Left lung (tissue), 10 donors: ENCODE data around the gene DNAAF5. TPM values are rescaled to one million over a fixed set of nuclear protein-coding genes. Genes with fewer than 3 reads are reported as not detected.
"Not testable (repeated sequence)": the region's sequence is repeated elsewhere in the genome, so short reads cannot be mapped to it uniquely, and the experiment has no call there.

Experiments
- ATAC-seq: fragments of 200-7000 bp; cut with Tn5 transposase; one replicate; pipeline ENCODE4 v1.9.1; 2020; ENCODE audit warnings: moderate library complexity
- DNase-seq, 4 donors: peaks; one replicate each; pipeline ENCODE4 v3.0.0-alpha.2; 2013 to 2020
- H3K27ac ChIP-seq, 2 donors: fragments of 200-600 bp; sonication (generic) in 1 of 2; one replicate each; pipeline versions ENCODE4 v1.5.0 to v1.8.0; 2020 to 2021
- H3K27me3 ChIP-seq, 2 donors: fragments of 200-600 bp; sonication (generic) in 1 of 2; one replicate each; pipeline versions ENCODE4 v1.5.0 to v1.8.0; 2020 to 2021
- H3K36me3 ChIP-seq, 2 donors: fragments of 200-600 bp; sonication (generic) in 1 of 2; one replicate each; pipeline versions ENCODE4 v1.5.0 to v1.8.0; 2020 to 2021
- H3K4me1 ChIP-seq, 2 donors: fragments of 200-600 bp; one replicate each; pipeline ENCODE4 v1.8.0; 2021
- H3K4me3 ChIP-seq, 2 donors: fragments of 200-600 bp; sonication (generic) in 1 of 2; one replicate each; pipeline versions ENCODE4 v1.5.0 to v1.8.0; 2020 to 2021; ENCODE audit warnings: mild to moderate bottlenecking in 1 of 2
- H3K9me3 ChIP-seq, 2 donors: fragments of 200-600 bp; sonication (generic) in 1 of 2; one replicate each; pipeline versions ENCODE4 v1.5.0 to v1.8.0; 2020 to 2021
- intact Hi-C, 2 donors: fragments of 100-400 bp; cut with DNase I; formaldehyde crosslinking; loops; one replicate each; pipeline versions ENCODE4 v1.11.2 to v1.14.2; 2022
- polyA plus RNA-seq, 6 donors: library from polyadenylated mRNA; unstranded; fragments of 120-200 nt; gene quantifications; one replicate each; pipeline ENCODE4 v1.2.1, GENCODE V29; 2013; ENCODE audit not compliant: insufficient read length in 6 of 6
- total RNA-seq, 2 donors: library from RNA; stranded (reverse); fragmentation: NEBNext Ultra II Directional; extraction: Animal tissue kit (Norgen Biotek cat#: 25700); gene quantifications; one replicate each; pipeline ENCODE4 v1.2.1, GENCODE V29; 2021
- TF ChIP-seq, protein P1 (sequence below), 2 donors: fragments of 200-600 bp; sonication (generic) in 1 of 2; IDR thresholded peaks; one replicate each; pipeline versions ENCODE4 v1.5.0 to v1.8.0; 2021; ENCODE audit warnings: antibody characterized with exemption in 2 of 2
- donor health status: DM: no; HTN: yes; CAD: no.
- donor health status: DM: no; HTN: no; CAD: no.

Gene DNAAF5
- total and polyA plus RNA-seq, 8 donors, result 19.9 to 30.6 (median 26.2) TPM

DNA sequence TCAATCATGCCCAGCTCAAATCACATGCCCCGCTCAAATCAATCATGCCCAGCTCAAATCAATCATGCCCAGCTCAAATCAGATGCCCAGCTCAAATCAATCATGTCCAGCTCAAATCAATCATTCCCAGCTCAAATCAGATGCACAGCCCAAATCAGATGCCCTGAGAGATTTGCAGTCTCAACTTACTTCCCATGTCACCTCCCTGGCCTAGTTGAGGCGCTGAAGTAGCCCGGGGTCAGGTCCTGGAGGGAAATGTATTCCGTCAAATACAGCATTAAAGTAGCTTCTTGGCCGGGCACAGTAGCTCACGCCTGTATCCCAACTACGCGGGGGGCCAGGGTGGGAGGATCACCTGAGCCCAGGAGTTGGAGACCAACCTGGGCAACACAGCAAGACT lies 16.3 kb downstream of the DNAAF5 start:
- no peak overlapping the region for H3K27ac ChIP-seq
- TF ChIP-seq, protein P1, sequence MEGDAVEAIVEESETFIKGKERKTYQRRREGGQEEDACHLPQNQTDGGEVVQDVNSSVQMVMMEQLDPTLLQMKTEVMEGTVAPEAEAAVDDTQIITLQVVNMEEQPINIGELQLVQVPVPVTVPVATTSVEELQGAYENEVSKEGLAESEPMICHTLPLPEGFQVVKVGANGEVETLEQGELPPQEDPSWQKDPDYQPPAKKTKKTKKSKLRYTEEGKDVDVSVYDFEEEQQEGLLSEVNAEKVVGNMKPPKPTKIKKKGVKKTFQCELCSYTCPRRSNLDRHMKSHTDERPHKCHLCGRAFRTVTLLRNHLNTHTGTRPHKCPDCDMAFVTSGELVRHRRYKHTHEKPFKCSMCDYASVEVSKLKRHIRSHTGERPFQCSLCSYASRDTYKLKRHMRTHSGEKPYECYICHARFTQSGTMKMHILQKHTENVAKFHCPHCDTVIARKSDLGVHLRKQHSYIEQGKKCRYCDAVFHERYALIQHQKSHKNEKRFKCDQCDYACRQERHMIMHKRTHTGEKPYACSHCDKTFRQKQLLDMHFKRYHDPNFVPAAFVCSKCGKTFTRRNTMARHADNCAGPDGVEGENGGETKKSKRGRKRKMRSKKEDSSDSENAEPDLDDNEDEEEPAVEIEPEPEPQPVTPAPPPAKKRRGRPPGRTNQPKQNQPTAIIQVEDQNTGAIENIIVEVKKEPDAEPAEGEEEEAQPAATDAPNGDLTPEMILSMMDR (IDR thresholded peaks at IDR 0.05), result no peak
- ATAC-seq, result no peak
- intact Hi-C loops, result no loop called here
- DNase-seq, result peak in 1 of 4 donors; percentile 15
- no peaks in the 10 kb centered on the region for H3K27me3 ChIP-seq
- no peaks in the 10 kb centered on the region for H3K4me1 ChIP-seq
- H3K36me3 ChIP-seq, result peaks cover 0 to 50% of the 10 kb centered on the region in 2 donors
- no peaks in the 10 kb centered on the region for H3K9me3 ChIP-seq
- no peak overlapping the region for H3K4me3 ChIP-seq

DNA sequence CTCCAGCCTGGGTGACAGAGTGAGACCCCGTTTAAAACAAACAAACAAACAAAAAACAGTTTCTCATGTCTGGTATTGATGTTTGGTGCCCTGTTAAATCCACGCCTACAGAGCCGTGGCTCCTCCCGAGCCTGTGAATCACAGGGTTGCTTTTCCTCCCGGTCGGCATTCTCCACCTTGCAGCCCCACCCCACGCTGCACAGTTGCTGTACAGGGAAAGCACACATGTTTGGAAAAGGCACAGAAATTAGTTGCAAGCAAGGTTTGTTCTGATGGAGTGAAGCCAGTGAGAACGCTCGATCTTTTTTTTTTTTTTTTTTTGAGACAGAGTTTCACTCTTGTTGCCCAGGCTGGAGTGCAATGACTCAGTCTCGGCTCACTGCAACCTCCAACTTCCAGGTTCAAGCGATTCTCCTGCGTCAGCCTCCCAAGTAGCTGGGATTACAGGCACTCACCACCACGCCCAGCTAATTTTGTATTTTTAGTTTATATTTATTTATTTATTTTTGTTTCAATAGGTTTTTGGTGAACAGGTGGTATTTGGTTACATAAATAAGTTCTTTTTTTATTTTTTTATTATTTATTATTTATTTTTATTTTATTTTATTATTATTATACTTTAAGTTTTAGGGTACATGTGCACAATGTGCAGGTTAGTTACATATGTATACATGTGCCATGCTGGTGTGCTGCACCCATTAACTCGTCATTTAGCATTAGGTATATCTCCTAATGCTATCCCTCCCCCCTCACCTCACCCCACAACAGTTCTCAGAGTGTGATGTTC lies 17.0 kb downstream of the DNAAF5 start:
- H3K27me3 ChIP-seq, H3K4me1 ChIP-seq, ATAC-seq, H3K4me3 ChIP-seq, intact Hi-C loops, H3K9me3 ChIP-seq, H3K27ac ChIP-seq: not testable (repeated sequence)
- peaks cover 0 to 50% of the 10 kb centered on the region in 2 donors for H3K36me3 ChIP-seq
- peak in 1 of 4 donors; percentile 31 for DNase-seq

DNA sequence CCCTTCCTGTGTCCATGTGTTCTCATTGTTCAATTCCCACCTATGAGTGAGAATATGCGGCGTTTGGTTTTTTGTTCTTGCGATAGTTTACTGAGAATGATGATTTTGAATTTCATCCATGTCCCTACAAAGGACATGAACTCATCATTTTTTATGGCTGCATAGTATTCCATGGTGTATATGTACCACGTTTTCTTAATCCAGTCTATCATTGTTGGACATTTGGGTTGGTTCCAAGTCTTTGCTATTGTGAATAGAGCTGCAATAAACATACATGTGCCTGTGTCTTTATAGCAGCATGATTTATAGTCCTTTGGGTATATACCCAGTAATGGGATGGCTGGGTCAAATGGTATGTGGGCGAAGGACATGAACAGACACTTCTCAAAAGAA lies 17.6 kb downstream of the DNAAF5 start:
- H3K27ac ChIP-seq, H3K9me3 ChIP-seq, ATAC-seq, H3K4me3 ChIP-seq, DNase-seq, H3K4me1 ChIP-seq, intact Hi-C loops, H3K27me3 ChIP-seq: not testable (repeated sequence)
- H3K36me3 ChIP-seq, result peaks cover 0 to 45% of the 10 kb centered on the region in 2 donors

DNA sequence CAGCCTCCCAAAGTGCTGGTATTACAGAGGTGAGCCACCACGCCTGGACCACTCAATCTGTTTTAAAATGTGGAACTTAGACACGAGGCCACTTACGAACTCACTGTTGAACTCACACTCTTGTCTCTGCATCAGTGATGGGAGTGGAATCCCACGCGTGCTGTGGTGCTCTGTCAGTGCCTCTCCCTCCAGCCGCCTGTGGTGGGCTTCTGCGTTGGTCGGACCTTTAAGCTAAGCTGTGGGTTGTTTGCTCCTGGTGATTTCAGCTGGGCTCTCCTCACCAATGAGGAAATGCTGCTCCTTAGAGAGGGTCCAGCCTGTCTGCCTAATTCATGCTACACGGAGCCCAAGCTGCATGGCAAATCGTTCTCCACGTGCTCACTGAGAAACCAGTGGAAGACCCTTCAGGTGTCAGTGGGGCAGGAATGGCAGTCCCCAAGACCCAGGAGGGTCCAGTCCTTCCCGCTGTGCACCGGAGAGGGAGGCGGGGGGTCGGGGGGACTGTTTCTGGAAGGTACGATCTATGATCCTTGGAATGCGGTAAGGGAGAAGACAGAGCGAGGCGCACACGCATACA lies 18.4 kb downstream of the DNAAF5 start:
- TF ChIP-seq, protein P1 (IDR thresholded peaks at IDR 0.05), result no peak
- H3K27me3 ChIP-seq, result no peaks in the 10 kb centered on the region
- ATAC-seq (no peak), DNase-seq (peak in 1 of 4 donors; percentile 35)
- H3K27ac ChIP-seq, result no peak overlapping the region
- intact Hi-C loops, result no loop called here
- peaks cover 0 to 37% of the 10 kb centered on the region in 2 donors for H3K36me3 ChIP-seq
- no peak overlapping the region for H3K4me3 ChIP-seq
- H3K9me3 ChIP-seq, result no peaks in the 10 kb centered on the region
- no peaks in the 10 kb centered on the region for H3K4me1 ChIP-seq

DNA sequence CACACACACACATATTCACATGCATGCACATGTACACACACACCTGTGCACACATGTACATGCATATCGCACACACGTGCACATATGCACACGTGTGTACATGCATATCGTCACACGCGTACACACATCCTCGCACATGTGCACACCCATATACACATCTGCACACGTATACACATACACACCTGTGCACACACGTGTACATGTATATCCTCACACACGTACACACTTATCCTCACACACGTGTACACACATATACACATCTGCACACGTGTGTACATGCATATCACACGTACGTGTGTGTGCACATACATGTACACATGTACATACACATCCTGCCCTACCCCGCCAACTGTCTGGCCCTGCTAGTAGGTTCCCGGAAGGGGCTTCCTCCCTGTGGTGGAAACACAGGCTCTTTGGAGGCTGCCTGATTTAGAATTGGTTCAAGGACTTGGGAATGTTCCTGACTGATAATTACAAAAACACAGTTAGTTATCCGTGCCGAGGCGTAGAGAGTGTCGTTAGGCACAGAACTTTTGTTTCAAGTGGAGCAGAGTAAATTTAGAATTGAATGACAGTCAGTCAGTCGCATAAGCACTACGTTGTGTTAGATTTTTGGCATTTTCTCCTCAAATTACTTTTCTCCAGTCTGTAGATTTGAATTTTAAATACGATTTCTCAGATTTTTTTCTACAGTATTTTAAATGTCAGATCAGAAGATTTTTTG lies 19.1 kb downstream of the DNAAF5 start:
- intact Hi-C loops, result no loop called here
- H3K4me1 ChIP-seq, result no peaks in the 10 kb centered on the region
- no peaks in the 10 kb centered on the region for H3K27me3 ChIP-seq
- no peaks in the 10 kb centered on the region for H3K9me3 ChIP-seq
- H3K27ac ChIP-seq, result no peak overlapping the region
- ATAC-seq (no peak), DNase-seq (no peak)
- H3K4me3 ChIP-seq, result no peak overlapping the region
- H3K36me3 ChIP-seq, result peaks cover 0 to 37% of the 10 kb centered on the region in 2 donors
- TF ChIP-seq, protein P1 (IDR thresholded peaks at IDR 0.05), result no peak
